Measurements from ENCODE around the gene CNTN1.

Gene CNTN1

DNA sequence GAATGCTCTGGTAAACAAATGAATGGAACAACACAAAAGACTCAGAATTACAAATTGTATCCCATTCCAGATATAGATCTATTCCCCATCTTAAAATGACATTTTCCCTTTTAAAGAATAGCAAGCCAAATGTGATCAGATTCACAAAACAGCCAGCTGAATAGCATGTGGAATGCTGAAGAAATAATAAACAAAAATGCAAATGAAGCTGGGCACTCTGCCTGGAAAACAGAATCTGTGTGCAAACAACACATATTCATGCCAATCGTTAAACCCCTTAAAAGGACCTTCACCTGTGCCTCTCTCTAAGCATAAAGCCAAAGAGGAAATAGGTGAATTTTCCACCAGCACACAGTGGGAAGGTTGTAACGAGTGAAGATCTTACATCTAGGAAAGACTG is 428.0 kb downstream of the CNTN1 start:
- no peak for DNase-seq (ENCODE audit: low spot score)

DNA sequence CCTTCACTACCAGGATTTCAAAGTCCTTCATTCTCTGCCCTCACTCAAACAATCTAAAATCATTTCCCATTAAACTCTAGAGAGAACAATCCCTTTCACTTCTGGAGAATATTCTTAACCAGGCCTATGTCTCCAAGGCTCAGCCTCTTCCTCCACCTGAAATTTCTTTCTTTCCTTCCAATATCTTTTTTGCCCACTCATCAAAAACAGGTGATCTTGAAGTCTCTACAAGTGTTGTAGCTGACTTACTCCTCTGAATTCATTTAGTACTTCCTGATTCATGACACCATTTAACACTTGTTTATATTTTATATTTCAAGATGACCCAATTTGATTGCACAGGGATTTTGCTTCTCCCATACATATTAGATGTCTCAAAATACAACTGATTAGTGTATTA is 429.1 kb downstream of the CNTN1 start:
- no peak for DNase-seq (ENCODE audit: low spot score)
